ENCODE data around the gene IL17RA.

DNA sequence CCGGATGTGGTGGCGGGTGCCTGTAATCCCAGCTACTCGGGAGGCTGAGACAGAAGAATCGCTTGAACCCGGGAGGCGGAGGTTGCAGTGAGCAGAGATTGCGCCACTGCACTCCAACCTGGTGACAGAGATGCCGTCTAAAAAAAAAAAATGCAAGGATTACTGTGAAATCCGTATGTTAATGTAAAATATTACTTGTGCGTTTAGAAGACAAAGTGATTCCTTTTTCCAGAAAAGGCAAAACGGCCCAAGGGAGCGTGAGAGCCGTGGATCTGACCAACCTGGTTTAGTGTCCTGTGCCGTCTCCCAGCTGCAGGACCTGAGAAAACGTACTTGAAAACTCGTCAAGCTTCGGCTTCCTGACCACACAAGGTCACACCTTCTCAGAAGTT is 73.4 kb downstream of the IL17RA start:
- TF ChIP-seq, protein P1, sequence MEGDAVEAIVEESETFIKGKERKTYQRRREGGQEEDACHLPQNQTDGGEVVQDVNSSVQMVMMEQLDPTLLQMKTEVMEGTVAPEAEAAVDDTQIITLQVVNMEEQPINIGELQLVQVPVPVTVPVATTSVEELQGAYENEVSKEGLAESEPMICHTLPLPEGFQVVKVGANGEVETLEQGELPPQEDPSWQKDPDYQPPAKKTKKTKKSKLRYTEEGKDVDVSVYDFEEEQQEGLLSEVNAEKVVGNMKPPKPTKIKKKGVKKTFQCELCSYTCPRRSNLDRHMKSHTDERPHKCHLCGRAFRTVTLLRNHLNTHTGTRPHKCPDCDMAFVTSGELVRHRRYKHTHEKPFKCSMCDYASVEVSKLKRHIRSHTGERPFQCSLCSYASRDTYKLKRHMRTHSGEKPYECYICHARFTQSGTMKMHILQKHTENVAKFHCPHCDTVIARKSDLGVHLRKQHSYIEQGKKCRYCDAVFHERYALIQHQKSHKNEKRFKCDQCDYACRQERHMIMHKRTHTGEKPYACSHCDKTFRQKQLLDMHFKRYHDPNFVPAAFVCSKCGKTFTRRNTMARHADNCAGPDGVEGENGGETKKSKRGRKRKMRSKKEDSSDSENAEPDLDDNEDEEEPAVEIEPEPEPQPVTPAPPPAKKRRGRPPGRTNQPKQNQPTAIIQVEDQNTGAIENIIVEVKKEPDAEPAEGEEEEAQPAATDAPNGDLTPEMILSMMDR (conservative IDR thresholded peaks at IDR 0.05) = no peak
- TF ChIP-seq ZFX (IDR thresholded peaks at IDR 0.05) = no peak

Data from C4-2B (cell line).